ENCODE measurements around the gene COL5A1. TPM values are rescaled to one million over a fixed set of nuclear protein-coding genes. Genes with fewer than 3 reads are reported as not detected.
A peak's percentile ranks its signal among the peaks of the same experiment; 100 is the strongest.

COL5A1 gene
- total RNA-seq, 1 donor, result 295 TPM

- DNase-seq (ENCODE audit: low read depth), result peak; percentile 51
- TF ChIP-seq CTCF (IDR thresholded peaks at IDR 0.05; ENCODE audit: insufficient read depth, low read depth, low read length), result no peak
These were observed 88.6 kb downstream of the COL5A1 start for GRCh38 chr9:134730011-134730760.

GRCh38 chr9:134730761-134731496 is 89.3 kb downstream of the COL5A1 start:
- H3K4me3 ChIP-seq (ENCODE audit: low read depth, low read length), result no peak overlapping the region
- no peak for TF ChIP-seq CTCF (IDR thresholded peaks at IDR 0.05; ENCODE audit: insufficient read depth, low read depth, low read length)
- DNase-seq (ENCODE audit: low read depth), result no peak

More at GRCh38 chr9:134730011-134730760, 88.6 kb downstream of the COL5A1 start:
- no peak overlapping the region for H3K4me3 ChIP-seq (ENCODE audit: low read depth, low read length)

DNA sequence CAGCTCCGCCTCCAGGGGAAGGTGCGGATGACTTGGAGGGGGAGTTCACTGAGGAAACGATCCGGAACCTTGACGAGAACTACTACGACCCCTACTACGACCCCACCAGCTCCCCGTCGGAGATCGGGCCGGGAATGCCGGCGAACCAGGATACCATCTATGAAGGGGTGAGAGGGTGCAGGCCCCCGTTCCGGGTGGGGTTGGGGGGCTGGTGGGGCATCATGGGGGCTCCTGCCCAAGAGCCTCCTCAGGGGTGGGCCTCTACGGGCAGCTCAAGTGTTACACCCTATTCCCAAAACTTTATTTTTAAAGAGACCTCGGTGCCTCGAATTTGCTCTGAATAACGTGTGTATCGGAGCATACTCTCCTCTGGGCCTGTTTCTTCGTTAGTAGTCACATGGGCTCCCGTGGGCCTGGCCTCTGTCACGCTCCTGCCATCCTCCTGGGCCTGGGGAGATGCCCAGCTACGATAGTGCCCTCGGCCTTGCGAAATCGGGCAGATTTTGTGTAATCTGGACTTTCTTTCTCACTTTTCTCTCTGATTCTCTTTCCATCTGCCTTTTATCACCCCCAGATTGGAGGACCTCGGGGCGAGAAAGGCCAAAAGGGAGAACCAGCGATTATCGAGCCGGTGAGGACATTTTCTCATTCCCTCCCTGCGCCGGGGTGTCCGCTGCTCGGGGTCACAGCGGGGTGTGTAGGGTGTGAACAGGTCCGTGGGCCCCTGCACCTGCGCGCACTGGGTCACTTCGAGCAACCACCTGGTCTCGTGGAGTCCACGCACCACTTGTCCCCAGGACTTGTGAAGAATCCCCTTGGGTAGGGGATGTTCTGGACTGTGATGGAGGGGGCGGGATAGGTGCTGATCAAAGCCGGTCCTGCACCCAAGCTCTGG is 90.1 kb downstream of the COL5A1 start:
- no peak overlapping the region for H3K4me3 ChIP-seq (ENCODE audit: low read depth, low read length)
- TF ChIP-seq CTCF (IDR thresholded peaks at IDR 0.05; ENCODE audit: insufficient read depth, low read depth, low read length), result no peak
- peak; percentile 49 for DNase-seq (ENCODE audit: low read depth)

- no peak for TF ChIP-seq CTCF (IDR thresholded peaks at IDR 0.05; ENCODE audit: insufficient read depth, low read depth, low read length)
- DNase-seq (ENCODE audit: low read depth), result peak; percentile 95
- no peak overlapping the region for H3K4me3 ChIP-seq (ENCODE audit: low read depth, low read length)
These were observed 90.9 kb downstream of the COL5A1 start for GRCh38 chr9:134732392-134733110.

DNA sequence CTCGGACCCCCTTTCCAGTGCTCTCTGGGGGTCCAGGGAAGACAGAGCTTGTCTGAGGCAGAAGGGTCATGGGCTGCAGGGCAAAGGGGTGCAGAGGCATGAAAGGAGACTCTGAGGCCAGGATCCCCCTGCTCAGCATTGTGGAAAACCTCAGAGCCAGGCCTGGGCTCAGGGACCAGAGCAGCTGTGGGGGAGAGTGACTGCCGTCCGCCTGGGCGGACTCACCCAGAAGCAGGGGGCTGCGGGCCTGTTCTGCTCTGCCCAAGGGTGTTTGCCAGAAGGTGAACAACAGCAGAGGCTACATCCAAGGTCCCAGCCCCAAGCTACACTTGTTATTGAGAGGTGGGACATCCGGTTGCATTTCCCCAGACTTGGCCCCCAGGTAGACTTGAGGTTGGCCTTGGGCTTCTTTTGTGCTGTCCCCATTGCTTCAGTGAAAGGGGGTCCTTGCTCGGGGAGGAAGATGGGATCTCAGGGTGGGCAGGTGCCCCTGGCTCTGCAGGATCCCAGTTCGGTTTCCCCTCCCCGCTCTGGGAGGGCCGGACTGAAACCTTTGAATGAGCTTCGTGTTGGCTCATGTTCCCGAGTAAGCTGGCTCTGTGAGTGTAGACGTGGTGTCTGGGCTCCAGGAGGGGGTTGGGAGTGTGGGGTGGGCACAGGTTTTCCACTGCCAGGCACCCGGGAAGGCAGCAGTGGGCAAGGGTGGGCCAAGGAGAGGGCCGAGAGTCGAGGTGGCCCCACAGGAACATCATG is 92.1 kb downstream of the COL5A1 start:
- TF ChIP-seq CTCF (IDR thresholded peaks at IDR 0.05; ENCODE audit: insufficient read depth, low read depth, low read length), result no peak
- H3K4me3 ChIP-seq (ENCODE audit: low read depth, low read length), result no peak overlapping the region
- DNase-seq (ENCODE audit: low read depth), result no peak

All from fibroblast of villous mesenchyme (primary cell).